T-helper 22 cell (primary cell): ENCODE results near the gene CFAP410.
"Not testable (repeated sequence)": the region's sequence is repeated elsewhere in the genome, so short reads cannot be mapped to it uniquely, and the experiment has no call there.

ENCODE experiments used
- DNase-seq: peaks from one replicate; pipeline ENCODE4 v3.0.0-alpha.2; 2020; ENCODE audit warnings: low read depth

CFAP410 gene

DNA sequence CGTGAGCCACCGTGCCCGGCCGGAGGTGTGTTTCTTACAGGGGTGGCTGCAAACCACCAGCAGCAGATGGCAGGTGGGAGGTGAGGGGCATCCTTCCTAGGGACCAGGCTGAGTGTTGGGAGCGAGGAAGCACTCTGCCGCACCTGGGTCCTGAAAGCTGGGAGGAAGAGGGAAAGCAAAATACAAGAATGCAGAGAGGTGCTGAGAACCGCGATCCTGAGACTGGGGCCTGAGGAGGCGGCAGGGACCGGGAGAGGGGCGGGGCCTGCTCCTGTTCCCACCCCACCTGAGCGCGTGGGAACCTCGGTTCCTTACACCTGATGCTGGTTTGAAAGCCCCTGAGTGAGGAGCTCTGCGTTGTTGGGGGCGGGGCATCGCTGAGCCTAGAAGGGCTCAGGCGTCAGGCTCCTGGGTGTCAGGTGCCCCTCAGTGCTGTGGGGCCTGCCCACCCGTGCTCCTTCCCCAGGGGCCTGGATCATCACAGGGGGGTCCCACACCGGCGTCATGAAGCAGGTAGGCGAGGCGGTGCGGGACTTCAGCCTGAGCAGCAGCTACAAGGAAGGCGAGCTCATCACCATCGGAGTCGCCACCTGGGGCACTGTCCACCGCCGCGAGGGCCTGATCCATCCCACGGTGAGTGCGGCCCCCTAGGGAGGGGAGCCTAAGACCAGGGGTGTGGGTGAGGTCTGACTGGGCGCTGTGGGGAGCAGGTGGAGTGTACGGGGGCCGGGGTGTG lies 29.7 kb upstream of the CFAP410 start:
- DNase-seq: no peak

DNA sequence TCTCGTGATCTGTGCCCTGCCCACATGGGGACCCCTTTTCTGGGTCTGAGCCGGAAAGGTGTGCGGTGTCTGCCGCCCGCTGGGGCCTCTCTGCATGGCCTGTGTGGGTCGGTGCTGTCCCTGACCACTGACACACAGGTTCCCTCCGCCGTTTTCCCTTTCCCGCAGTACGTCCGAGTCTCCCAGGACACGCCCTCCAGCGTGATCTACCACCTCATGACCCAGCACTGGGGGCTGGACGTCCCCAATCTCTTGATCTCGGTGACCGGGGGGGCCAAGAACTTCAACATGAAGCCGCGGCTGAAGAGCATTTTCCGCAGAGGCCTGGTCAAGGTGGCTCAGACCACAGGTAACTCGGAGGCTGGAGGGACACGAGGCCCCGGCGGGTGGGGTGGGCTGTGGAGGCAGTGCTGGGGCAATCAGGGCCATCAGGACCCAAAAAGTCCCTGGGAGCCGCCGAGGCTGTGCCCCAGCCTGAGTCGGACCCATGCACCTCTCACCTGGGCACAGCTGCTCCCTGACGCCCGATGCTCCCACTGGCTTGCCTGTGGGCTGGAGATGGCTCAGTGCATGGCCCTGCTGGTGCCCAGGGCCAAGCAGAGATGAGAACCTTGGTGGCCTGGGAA lies 27.5 kb upstream of the CFAP410 start:
- no peak for DNase-seq

DNA sequence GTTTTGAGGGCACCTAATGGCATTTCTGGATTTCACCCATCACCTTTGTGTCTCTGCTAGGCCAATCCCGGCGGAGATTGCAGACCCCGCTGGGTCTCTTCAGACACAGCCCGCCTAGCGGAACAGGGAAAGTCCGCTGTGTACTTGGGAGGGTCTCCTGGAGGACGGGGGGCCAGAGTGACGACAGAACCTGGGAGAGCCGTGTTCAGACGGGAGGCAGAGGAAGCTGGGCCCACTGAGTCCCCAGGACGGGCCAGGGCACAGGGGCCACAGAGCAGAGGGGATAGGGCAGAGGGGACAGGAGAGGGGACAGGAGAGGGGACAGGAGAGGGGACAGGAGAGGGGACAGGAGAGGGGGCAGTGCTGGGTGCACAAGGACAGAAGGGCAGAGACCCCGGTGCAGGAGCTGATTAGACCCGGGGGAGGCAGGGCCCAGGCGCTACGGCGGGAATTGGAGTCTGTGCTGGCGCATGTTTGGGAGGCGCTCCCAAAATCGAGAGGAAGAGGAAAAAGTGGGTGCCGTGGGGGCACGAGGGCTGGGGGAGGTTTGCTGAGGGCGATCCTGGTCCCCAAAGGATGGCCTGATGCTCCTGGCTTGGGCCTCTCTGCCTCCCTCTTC lies 26.9 kb upstream of the CFAP410 start:
- no peak for DNase-seq

DNA sequence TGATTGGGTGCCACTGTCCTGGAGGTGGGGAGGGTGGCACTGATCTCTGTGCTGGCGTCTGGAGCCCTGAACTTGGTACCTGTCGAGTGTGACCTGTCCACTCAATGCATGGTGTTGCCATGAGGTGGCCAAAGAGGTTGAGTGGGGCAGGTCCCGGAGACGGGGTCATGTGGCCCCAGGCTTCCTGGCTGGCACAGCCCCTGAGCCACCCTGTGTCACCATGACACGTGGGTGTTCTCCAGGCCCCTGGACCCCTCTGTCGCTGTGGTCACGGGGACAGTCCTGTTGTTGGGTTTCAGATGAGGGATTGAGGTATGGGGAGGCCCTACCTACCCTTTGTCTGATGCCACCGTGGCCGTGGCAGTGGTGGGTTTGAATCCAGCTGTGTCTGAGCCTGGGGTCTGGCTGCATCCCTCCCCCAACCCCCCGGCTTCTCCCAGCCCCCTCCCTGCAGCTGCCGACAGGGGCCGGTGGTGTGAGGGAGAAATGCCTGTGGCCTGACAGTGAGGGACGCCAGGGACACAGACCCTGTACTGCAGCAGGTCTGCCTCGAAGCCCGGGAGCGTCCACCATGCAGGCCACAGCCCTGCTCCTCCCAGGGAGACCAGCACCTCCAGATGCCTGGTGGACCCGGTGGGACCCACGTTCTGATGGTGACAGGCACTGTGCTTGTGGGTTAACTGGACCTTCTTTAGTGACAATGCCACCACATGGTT lies 26.2 kb upstream of the CFAP410 start:
- no peak for DNase-seq

DNA sequence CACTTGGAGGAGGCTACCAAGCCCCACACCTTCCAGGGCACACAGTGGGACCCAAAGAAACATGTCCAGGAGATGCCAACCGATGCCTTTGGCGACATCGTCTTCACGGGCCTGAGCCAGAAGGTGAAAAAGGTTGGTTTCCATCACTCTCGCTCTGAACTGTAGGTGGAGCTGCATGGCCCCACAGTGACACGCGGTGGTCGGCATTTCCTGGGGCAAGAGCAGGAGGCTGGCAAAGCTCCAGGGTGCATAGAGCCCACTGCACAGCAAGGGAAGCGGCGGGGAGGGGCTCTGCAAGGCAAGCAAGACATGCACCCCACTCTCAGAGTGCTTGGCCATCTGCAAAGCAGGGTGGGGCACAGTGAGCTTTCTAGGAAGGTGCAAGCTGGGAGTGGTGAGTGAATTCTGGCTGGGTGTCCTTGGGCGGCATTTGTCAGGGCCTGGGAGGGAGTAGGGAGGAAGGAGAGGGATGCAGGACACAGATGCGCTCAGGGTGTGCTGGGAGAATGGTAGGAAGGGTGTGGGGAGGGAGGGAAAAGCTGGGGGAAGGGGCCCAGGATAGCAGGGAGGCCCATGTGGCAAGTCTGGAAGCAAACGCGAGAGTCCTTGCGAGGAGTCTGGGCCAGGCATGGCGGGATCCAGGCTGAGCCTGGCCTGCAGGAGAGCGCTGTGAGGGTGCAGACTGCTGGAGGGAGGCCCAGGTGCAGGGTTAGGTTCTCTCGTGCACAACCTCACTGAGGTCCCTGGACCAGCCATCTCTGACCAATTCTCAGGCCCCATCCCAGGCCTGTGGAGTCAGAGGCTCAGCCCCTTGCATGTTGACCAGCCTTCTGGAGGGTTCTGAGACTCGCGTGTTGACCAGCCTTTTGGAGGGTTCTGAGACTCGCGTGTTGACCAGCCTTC lies 25.2 kb upstream of the CFAP410 start:
- DNase-seq: no peak

DNA sequence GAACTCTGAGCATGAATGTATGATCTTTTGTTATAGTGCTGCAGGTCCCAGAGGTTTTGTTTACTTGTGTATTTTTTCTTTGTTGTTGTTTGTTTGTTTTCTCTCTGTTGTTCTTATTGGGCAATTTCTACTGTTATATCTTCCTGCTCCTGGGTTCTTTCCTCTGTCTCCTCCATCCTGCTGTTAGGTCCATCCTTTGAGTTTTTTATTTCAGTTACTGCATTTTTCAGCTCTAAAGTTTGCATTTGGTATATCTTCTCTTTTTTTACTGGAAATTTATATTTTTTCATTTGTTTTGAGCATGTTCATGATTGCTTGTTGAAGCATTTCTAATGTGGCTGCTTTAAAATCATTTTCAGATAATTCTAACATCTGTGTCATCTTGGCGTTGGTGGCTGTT lies 24.1 kb upstream of the CFAP410 start:
- no peak for DNase-seq

DNA sequence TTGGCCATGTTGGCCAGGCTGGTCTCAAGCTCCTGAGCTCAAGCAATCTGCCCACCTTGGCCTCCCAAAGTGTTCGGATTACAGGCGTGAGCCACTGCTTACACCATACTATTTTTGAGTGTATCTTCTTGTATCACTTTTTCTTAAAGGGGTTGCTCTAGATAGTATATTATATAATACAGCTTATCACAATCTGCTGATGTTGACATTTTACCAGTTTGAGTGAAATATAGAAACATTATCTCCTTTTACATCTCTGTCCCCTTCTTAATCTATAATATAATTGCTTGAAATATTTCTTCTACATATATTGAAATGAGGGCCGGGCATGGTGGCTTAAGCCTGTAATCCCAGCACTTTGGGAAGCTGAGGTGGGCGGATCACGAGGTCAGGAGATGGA lies 22.7 kb upstream of the CFAP410 start:
- not testable (repeated sequence) for DNase-seq

DNA sequence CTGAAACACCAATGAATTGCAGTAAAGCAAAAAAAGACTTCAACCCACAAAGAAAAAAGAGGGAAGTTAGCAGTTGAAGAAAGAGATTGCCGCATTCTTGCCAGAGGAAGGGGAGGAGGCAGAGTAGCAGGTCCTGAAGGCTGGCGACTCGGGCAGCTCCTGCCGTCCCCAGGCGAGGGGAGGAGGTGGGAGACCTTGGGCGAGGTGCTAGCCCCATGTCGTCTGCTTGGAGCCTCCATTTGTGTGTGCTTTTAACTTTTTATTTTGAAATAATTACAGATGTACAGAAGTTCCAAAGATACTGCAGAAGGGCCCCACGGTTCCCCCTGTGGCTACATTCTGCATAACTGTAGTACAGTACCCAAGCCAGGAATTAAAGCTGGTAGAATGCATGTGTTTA lies 21.0 kb upstream of the CFAP410 start:
- DNase-seq: no peak

DNA sequence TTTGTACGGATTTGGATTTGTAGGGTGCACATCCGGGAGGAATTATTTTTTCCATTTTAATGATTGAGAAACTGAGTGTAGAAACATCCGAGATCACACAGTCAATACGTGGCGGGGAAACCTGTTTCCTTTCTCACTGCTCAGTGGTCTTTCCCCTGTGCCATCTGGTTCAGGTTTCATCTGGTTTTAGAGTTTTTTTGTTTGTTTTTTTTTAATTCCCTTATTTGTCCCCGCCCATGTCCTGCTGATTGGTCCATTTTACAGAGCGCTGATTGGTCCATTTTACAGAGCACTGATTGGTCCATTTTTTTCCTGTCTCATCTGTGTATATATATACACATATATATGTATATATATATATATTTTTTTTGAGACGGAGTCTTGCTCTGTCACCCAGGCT lies 20.2 kb upstream of the CFAP410 start:
- no peak for DNase-seq

DNA sequence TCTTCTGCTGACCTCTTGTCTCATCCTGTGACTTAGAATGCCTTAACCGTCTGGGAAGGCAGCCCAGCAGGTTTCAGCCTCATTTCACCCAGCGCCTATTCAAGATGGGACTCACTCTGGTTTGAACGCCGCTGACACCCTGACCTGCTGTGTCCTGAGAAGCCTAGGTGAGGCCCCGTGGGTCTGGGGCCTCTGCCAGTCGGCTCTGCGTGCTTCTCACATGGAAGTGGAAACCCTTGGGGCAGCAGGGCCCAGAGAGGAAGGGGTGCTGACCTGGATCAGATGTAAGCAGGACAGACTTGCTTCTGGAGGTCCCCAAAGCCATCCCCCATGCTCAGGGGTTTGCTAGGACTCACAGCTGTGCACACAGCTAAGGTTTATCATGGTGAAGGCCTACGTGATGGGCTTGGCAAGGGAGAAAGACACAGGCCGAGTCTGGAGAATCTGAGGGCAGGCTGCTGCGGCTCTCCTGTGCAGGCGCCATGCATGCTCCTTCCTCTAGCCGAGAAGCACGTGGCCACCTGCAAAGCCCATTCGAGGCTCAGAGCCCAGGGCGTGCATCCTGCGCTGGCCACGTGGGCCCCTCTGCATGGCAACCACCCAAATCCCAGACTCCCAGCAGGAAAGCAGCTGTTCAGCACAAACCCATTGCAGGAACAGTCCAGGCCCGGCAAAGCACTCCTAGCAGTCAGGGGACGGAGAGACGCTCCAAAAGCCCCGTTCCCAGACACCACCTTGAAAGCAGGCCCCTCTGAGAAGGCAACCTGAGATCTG lies 18.1 kb upstream of the CFAP410 start:
- no peak for DNase-seq

DNA sequence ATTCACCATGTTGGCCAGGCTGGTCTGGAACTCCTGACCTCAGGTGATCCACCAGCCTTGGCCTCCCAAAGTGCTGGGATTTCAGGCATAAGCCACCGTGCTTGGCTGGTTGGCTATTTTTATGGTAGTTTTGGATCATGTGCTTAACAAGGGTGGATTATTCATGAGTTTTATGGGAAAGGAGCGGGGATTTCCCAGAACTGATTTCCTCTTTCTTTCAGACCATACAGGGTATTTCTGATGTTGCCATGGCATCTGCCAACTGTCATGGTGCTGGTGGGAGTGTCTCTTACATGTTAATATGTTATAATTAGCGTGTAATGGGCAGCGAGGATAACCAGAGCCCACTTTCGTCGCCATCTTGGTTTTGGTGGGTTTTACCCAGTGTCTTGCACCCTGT lies 17.4 kb upstream of the CFAP410 start:
- no peak for DNase-seq

DNA sequence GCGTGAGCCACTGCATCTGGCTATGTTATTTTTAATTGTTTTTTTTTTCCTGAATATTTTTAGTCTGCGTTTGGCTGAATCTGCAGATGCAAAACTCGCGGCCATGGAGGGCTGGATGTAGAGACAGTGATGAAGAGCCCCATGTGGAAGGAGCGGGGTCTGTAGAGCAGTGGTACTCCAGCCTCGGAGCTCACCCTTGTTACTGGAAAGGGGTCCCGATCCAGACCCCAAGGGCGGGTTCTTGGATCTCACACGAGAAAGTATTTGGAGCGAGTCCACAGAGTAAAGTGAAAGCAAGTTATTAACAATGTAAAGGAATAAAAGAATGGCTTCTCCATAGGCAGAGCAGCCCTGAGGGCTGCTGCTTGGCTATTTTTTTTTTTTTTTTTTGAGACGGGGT lies 17.0 kb upstream of the CFAP410 start:
- no peak for DNase-seq

DNA sequence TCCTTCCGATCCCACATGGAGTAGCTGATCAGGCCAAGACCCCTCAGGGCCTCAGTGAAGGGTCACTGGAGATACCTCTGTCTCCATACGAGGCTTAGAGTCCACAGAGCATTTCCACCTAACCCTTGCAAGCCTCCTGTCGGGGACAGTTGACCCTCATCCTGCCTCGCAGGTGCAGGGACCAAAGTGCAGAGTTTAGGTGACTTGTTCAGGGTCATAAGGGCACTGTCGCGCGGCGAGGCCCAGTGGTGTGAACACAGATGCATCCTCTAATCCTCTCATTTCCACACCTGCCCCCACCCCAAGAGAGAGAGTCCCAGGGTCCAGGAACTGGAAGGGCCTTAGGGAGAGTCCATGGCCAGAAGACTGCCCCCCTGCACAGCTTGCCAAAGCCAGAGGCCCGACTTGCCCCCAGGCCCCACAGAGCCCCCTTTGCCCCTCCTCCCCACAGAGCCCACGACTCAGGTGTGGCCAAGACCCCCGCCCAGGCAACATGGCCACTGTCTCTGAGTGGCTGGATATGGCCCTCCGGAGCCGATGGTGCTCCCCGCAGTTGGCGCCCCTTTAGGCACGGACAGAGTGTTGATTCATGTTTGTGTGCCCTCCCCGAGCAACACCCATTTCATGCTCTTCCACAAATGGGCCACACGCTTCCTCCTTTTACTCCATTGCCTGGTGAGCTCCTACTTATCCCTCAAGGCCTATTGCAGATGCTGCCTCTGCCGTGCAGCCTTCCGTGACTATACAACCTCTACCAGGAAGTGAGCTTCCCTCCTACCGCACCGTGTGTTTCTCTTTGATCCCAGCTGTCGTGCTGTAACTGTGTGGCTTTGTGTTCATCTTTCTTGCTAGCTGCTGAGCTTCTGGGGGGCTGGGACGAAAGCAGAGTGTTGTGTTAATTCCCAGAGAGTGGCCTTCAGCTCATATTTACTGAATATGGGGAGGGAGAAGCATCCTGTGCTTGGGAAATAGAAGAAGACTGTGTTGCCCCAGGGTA lies 15.9 kb upstream of the CFAP410 start:
- no peak for DNase-seq

DNA sequence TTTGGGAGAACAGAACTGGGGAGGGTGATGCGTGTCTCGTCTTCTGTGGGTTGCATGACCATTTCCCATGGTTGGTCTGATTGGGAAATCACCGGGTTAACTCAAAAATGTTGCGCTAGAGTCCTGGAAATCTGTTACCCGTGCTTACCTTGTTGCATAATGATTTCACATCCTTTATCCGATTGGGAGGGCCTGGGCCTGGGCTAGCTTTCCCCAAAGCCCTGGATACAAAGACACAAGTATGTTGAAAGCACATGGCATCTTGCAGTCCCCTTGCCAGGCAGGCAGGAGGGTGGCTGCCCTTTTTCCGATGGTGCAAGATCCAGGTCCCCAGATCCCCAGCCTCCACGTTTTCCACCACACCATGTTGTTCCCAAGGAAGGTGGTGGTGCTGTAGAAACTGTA lies 14.8 kb upstream of the CFAP410 start:
- DNase-seq: no peak

DNA sequence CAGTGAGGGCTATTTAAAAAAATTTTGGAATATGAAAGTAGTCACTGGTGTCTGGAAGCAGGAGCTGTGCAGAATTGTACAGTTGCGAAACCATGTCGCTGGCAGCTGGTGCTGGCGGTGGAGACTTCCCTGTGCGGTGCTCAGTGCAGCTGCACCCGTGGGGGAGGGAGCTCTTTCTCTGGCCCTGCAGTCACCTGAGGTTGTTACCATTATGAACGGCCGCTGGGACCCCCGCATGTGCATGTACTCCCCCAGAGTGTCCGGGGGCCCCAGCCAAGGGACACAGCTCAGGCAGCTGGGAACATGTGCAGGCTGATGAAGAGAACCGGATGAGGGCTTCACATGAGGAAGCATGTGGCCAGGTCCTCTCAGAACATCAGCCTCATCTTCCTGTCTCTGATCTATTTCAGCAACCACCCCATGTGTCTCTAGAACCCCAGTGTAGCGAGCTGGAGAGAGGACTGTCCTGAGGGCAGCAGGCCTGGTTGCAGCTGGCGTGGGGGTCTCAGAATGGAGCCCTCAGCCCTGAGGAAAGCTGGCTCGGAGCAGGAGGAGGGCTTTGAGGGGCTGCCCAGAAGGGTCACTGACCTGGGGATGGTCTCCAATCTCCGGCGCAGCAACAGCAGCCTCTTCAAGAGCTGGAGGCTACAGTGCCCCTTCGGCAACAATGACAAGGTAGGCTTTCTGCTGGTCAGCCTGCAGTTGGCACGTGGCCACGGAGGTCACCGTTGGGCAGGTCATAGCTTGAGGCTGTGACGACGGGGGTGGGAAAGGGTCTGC lies 14.2 kb upstream of the CFAP410 start, which contains the start of gene TRPM2:
TSS of gene TRPM2 (plus strand) at position 431 of the 780 bp plus-strand sequence. CDS start at position 511, 80 bp downstream.
- no peak for DNase-seq

DNA sequence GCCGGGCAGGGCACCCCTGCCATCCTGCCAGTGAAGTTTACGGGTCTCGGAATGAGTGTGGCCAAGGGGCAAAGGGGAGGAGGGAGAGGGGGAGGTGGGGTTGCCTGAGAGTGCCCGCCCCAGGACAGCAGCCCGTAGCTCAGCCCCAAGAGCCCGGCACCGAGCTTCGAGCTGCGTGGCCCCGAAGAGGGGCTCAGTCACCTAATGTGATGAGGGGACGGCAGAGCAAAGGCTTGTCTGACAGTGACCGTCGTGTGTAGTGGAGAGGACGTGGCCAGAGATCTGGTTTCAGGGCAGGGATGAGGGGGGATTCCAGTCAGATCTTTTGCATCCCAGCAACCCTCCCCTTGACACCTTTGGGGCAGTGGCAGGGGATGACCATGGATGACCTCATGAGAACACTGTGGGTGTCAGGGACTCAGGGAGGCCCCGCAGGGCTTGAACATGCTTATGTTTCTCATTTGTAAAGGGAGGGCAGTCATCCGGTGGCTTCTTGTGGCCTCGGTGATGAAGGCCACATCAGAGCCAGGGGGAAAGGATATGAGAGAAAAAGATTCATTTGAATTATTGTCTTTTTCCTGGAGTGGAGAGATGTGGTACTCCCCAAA lies 13.2 kb upstream of the CFAP410 start:
- DNase-seq: no peak

DNA sequence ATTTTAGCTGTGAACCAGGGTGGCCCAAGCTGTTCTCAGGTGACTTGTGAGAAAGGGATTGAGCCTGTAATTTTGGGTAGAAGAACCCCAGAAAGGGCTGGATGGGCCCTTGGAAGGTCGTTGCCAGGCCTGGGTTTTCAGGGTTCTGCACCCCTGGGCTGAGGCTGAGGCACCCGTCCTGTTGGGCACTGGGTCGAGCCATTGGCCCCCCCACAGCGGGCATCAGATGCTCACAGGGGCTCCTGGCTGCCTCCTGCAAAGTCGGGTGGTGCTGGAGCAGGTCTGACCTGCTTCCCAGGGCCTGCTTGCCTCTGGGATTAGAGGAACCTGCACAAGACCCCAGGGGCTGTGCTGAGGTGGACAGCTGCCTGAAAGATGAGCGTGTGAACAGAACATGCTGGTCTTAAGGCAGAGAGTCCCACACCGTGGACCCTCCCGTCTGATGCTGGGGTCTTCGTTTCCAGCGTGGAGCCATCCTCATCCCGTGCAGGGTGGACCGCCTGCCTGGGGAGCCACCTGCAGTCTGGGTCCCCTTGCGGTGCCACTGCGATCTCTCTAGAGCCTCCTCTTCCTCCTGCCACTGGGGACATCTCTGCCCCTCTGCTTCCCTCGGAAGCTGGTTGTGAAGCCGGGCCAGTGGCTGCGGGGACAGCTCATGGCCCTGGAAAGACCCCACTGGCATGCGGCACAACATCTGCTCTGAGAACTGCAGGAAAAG lies 12.5 kb upstream of the CFAP410 start:
- no peak for DNase-seq
